ENCODE results near the gene CNTRL. TPM values are rescaled to one million over a fixed set of nuclear protein-coding genes. Genes with fewer than 3 reads are reported as not detected.
"Not testable (repeated sequence)": the region's sequence is repeated elsewhere in the genome, so short reads cannot be mapped to it uniquely, and the experiment has no call there.

The CNTRL gene
- total RNA-seq, 2 donors from 2014 or later = 6.1 to 9.2 TPM

- ATAC-seq (no peak), DNase-seq (no peak)
- intact Hi-C loops (cut with DNase I, micrococcal nuclease) = no loop called here
These were observed 47.7 kb downstream of the CNTRL start for GRCh38 chr9:121122246-121123032.

- no peak for DNase-seq
- intact Hi-C loops (cut with DNase I, micrococcal nuclease) = no loop called here
- ATAC-seq = no peak
These were observed 49.2 kb downstream of the CNTRL start for GRCh38 chr9:121123816-121124535.

GRCh38 chr9:121125590-121125989, 50.8 kb downstream of the CNTRL start:
- ATAC-seq = no peak
- intact Hi-C loops (cut with DNase I, micrococcal nuclease) = no loop called here
- DNase-seq = no peak

DNA sequence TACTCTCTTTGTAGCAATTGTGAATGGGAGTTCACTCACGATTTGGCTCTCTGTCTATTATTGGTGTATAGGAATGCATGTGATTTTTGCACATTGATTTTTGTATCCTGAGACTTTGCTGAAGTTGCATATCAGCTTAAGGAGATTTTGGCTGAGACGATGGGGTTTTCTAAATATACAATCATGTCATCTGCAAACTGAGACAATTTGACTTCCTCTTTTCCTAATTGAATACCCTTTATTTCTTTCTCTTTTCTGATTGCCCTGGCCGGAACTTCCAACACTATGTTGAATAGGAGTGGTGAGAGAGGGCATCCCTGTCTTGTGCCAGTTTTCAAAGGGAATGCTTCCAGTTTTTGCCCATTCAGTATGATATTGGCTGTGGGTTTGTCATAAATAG, 54.6 kb downstream of the CNTRL start:
- ATAC-seq; intact Hi-C loops (cut with DNase I, micrococcal nuclease); DNase-seq: not testable (repeated sequence)

DNA sequence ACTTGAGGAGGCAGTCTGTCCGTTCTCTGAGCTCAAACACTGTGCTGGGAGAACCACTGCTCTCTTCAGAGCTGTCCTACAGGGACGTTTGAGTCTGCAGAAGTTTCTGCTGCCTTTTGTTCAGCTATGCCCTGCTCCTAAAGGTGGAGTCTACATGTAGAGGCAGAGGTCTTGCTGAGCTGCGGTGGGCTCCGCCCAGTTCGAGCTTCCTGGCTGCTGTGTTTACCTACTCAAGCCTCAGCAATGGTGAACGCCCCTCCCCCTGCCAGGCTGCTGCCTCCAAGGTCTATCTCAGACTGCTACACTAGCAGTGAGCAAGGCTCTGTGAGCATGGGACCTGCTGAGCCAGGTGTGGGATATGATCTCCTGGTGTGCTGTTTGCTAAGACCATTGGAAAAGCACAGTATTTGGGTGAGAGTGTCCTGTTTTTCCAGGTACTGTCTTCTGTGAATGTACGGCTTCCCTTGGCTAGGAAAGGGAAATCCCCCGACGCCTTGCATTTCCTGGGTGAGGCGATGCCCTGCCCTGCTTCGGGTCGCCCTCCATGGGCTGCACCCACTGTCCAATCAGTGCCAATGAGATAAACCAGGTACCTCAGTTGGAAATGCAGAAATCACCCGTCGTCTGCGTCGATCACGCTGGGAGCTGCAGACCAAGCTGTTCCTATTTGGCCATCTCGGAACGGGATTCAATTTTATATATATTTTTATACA, 58.5 kb downstream of the CNTRL start:
- DNase-seq = peak; percentile 63 to 79
- intact Hi-C loops (cut with DNase I, micrococcal nuclease) = no loop called here
- peak; percentile 73 for ATAC-seq

- no peak for ATAC-seq
These were observed 60.9 kb downstream of the CNTRL start for GRCh38 chr9:121135642-121136041.

GRCh38 chr9:121138561-121138960, 63.8 kb downstream of the CNTRL start:
- no peak for DNase-seq
- no peak for ATAC-seq
- intact Hi-C loops (cut with DNase I, micrococcal nuclease) = no loop called here

More at GRCh38 chr9:121135642-121136041, 60.9 kb downstream of the CNTRL start:
- intact Hi-C loops (cut with DNase I, micrococcal nuclease) = no loop called here
- no peak for DNase-seq

DNA sequence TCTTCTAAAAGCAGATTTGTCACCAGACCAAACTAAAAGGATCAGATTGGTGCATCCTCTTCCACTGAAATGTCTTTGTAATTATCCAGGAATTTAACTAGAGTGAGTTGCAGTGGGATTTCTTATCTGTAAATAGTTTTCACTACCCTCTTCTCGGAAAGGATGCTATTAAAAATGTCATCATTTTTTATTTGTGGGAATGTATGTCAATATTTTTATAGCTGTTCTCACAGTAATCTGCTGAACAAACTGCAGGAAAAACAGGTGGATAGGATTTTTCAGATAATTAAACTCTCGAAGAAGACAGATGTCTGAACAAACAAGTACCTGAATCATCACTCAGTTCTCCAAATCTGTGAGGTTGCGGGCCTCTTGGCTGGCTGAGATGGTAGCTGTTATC, 64.2 kb downstream of the CNTRL start:
- no peak for ATAC-seq

GRCh38 chr9:121140162-121140561, 65.4 kb downstream of the CNTRL start:
- no peak for ATAC-seq
- intact Hi-C loops (cut with DNase I, micrococcal nuclease) = no loop called here

More for the DNA sequence above, 64.2 kb downstream of the CNTRL start:
- intact Hi-C loops (cut with DNase I, micrococcal nuclease) = no loop called here
- no peak for DNase-seq

DNA sequence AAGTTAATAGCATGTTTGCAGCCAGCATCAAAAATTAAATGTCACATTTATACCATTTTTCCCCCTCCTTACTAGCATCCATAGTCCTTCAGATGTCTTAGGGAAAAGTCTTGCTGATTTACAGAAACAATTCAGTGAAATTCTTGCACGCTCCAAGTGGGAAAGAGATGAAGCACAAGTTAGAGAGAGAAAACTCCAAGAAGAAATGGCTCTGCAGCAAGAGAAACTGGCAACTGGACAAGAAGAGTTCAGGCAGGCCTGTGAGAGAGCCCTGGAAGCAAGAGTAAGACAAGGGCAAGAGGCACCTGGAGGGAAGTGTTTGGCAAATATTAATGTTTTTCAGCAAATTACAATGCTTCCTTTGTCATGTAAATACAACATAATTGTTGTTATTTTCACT, 66.6 kb downstream of the CNTRL start:
- intact Hi-C loops (cut with DNase I, micrococcal nuclease) = no loop called here
- no peak for DNase-seq
- no peak for ATAC-seq

More at GRCh38 chr9:121140162-121140561, 65.4 kb downstream of the CNTRL start:
- DNase-seq = no peak

DNA sequence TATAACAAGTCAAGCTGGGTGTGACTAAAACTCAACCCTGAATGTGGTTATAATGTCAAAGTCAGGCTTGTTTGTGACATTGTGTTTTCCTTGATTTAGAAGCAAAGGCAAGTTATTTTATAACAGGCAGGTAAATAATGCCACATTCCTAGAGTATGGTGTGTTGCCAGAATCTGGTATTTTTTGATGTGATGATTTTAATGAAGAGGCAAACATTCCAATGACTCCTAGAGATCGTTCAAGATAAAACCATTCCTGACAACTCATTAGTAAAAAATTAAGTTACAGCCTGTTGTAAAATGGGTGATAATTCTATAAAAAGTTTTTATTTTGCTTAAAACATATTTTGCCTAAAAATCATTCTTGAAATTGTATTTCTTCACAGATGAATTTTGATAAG, 67.0 kb downstream of the CNTRL start:
- ATAC-seq (no peak), DNase-seq (no peak)
- intact Hi-C loops (cut with DNase I, micrococcal nuclease) = no loop called here

DNA sequence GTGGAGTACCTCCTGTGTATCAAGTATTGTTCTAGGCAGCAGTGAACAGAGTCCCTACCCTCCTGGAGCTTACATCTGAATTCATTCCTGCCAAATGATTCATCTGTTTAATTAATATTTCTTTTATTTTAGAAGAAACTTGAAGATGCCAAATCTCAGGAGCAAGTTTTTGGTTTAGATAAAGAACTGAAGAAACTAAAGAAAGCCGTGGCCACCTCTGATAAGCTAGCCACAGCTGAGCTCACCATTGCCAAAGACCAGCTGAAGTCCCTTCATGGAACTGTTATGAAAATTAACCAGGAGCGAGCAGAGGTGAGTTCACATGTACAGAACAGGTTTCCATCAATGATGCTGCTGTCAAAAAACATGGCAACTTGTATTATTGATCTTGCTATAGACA, 69.0 kb downstream of the CNTRL start:
- no peak for ATAC-seq
- intact Hi-C loops (cut with DNase I, micrococcal nuclease) = no loop called here
- no peak for DNase-seq

- intact Hi-C loops (cut with DNase I, micrococcal nuclease) = no loop called here
- DNase-seq (peak in 1 of 2 donors; percentile 41), ATAC-seq (peak; percentile 73)
These were observed 69.7 kb downstream of the CNTRL start for GRCh38 chr9:121144482-121144881.

GRCh38 chr9:121150188-121150587, 75.4 kb downstream of the CNTRL start:
- intact Hi-C loops (cut with DNase I, micrococcal nuclease) = no loop called here
- DNase-seq (no peak), ATAC-seq (no peak)

GRCh38 chr9:121153642-121154041, 78.9 kb downstream of the CNTRL start:
- DNase-seq (no peak), ATAC-seq (no peak)
- intact Hi-C loops (cut with DNase I, micrococcal nuclease) = no loop called here

DNA sequence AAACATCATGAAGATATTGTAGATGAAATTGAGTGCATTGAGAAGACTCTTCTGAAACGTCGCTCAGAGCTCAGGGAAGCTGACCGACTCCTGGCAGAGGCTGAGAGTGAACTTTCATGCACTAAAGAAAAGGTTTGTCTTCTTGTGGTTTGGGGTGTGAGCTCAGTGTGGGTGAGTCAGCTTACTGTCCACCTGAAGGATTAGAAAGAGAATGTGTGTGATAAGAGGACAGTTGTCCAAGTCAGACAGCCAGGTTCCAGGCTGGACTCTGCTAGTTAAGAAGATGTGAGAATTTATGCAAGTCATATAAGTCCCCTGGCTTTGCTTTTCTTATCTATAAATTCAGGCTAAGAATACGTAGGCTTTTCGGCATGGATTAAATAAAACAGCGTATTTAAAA, 80.0 kb downstream of the CNTRL start:
- intact Hi-C loops (cut with DNase I, micrococcal nuclease) = no loop called here
- DNase-seq (no peak), ATAC-seq (no peak)

GRCh38 chr9:121156263-121156731, 81.5 kb downstream of the CNTRL start:
- intact Hi-C loops (cut with DNase I, micrococcal nuclease) = no loop called here
- ATAC-seq (no peak), DNase-seq (no peak)

- intact Hi-C loops (cut with DNase I, micrococcal nuclease) = no loop called here
- ATAC-seq (no peak), DNase-seq (no peak)
These were observed 83.2 kb downstream of the CNTRL start for GRCh38 chr9:121157939-121158338.

DNA sequence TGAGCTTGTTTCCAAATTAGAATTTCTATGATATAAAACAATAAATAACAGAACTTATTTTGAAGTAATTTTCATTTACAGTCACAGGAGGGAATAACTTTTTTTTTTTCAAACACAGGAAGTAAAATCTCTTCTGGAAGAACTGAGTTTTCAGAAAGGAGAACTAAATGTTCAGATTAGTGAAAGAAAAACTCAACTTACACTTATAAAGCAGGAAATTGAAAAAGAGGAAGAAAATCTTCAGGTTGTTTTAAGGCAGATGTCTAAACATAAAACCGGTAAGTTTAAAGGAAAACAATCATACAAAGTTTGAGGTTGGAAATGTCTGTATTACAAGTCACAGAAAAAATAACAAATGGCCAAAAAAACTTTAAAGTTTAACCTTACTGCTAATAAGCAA, 85.3 kb downstream of the CNTRL start:
- intact Hi-C loops (cut with DNase I, micrococcal nuclease) = no loop called here
- DNase-seq (no peak), ATAC-seq (no peak)

- no peak for DNase-seq
- ATAC-seq = no peak
- intact Hi-C loops (cut with DNase I, micrococcal nuclease) = no loop called here
These were observed 93.3 kb downstream of the CNTRL start for GRCh38 chr9:121168052-121168451.
